PC-3 (cell line): Measurements from ENCODE around the gene UBALD2.

Experiments used
- CTCF ChIP-seq: fragments of 300-600 bp; sonication (generic); conservative IDR thresholded peaks from 2 replicates; pipeline ENCODE4 v1.5.1; 2017; ENCODE audit warnings: antibody characterized with exemption, low read depth, mild to moderate bottlenecking, low read length
- EZH2 ChIP-seq: fragments of 300-600 bp; sonication (generic); IDR thresholded peaks from one replicate; pipeline ENCODE4 v1.6.1; 2017; ENCODE audit warnings: antibody characterized with exemption, mild to moderate bottlenecking, low read length; ENCODE audit not compliant: unreplicated experiment
- EZH2phosphoT487 ChIP-seq: fragments of 300-600 bp; sonication (generic); IDR thresholded peaks from 2 replicates; pipeline ENCODE4 v1.6.1; 2018; ENCODE audit warnings: mild to moderate bottlenecking, antibody characterized with exemption, low read length, borderline replicate concordance

GRCh38 chr17:76277300-76278267 is 12.4 kb downstream of the UBALD2 start:
- TF ChIP-seq CTCF (no peak), EZH2 (no peak), EZH2phosphoT487 (no peak)
